Measurements from ENCODE around the gene ST3GAL3.

The ST3GAL3 gene

DNA sequence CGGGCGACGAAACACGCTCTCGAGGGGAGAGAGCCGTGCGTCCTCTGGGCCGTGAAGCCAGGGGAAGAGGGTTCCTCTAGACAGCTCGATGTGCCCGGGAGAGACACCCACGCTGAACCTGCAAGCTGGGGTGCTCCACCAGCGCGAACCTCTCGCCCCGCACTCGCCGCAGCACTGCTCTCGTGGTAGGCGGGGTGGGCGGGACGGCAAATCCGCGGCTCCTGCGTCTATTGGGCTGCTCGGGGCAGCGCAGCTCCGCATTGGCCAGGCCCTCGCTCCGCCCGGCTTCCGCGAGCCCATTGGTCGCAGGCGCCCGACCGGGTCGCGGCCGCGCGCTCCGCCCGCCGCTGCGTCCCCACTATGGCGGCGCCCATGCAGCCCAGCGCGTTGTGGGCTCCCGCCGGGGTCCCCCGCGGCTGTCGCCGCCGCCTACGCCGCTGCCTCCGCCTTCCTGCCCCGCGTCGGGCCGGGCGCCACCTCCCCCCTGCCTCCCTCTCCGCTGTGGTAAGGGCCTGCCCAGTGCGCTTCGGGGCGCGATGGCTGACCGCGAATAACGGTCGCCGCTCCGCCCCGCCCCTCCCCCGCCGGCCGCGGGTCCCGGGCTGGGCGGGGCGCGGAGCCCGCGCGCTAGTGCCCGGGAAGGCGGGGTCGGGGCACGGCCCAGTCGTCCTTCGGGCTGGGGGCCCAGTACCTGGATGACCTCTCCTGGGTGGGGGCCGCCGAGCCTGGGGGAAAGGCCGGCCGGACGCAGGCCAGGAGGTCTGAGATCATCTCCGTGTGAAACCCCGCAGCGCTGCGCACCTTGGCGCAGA lies at the start of gene ST3GAL3:
ST3GAL3 (plus strand) TSS at position 347 of the 812 bp plus-strand sequence. CDS start 28,727 bp downstream, outside the sequence.
- ChIA-PET POLR2A (interaction anchor here (0.6 to 1.3 kb wide), 4 partner anchors 19 to 341 kb away, joined by 3 to 8 read pairs (median 4); partner anchors contain the start of gene KDM4A), CTCF (interaction anchor here (0.7 to 7.1 kb wide), 5 partner anchors 10 to 228 kb away, joined by 3 to 37 read pairs (median 4); partner anchors contain the start of genes ARTN and PTPRF)
- TF ChIP-seq, protein P1, sequence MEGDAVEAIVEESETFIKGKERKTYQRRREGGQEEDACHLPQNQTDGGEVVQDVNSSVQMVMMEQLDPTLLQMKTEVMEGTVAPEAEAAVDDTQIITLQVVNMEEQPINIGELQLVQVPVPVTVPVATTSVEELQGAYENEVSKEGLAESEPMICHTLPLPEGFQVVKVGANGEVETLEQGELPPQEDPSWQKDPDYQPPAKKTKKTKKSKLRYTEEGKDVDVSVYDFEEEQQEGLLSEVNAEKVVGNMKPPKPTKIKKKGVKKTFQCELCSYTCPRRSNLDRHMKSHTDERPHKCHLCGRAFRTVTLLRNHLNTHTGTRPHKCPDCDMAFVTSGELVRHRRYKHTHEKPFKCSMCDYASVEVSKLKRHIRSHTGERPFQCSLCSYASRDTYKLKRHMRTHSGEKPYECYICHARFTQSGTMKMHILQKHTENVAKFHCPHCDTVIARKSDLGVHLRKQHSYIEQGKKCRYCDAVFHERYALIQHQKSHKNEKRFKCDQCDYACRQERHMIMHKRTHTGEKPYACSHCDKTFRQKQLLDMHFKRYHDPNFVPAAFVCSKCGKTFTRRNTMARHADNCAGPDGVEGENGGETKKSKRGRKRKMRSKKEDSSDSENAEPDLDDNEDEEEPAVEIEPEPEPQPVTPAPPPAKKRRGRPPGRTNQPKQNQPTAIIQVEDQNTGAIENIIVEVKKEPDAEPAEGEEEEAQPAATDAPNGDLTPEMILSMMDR (IDR thresholded peaks at IDR 0.05; ENCODE audit: insufficient read depth, low read length, missing control alignments), result no peak
- DNase-seq (ENCODE audit: low read depth, low spot score), result no peak
- peak within 1 kb of the TSS; percentile 88 for H3K4me3 ChIP-seq (ENCODE audit: low read depth, low read length)

- no peak overlapping the region for H3K4me3 ChIP-seq (ENCODE audit: low read depth, low read length)
- ChIA-PET CTCF (interaction anchor here (0.8 to 1.4 kb wide), 3 partner anchors 9 to 433 kb away, joined by 3 to 4 read pairs (median 3); partner anchors contain the start of gene KDM4A), POLR2A (interaction anchor here (3.2 kb wide), 1 partner anchor 9 kb away, joined by 16 read pairs; the partner anchor contains the start of gene KDM4A)
- no peak for DNase-seq (ENCODE audit: low read depth, low spot score)
- TF ChIP-seq, protein P1 (IDR thresholded peaks at IDR 0.05; ENCODE audit: insufficient read depth, low read length, missing control alignments), result no peak
These were observed 47.8 kb upstream of the ST3GAL3 start for GRCh38 chr1:43659212-43660166.

DNA sequence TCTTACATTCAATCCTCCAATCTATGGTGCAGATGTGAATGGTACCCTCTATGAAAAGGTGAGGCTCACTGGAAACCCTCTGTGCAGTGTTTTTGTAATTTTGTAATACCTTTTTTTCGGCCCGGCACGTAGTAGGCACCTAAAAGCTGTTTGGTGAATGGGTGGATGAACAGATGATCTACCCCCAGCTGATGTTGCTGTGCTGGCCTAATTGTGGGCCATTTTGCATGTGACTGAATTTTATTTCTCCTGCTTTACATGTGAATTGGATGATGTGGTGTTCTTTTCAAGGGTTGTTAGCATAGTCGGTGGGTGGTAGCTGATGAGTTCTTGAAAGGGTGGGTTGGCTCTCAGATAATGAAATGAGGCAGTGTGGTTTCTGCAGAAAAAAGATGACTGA lies 47.0 kb upstream of the ST3GAL3 start:
- TF ChIP-seq, protein P1 (IDR thresholded peaks at IDR 0.05; ENCODE audit: insufficient read depth, low read length, missing control alignments), result no peak
- H3K4me3 ChIP-seq (ENCODE audit: low read depth, low read length), result no peak overlapping the region
- DNase-seq (ENCODE audit: low read depth, low spot score), result no peak
- POLR2A ChIA-PET, result interaction anchor here (0.5 to 3.2 kb wide), 2 partner anchors 10 to 11 kb away, joined by 3 to 16 read pairs; partner anchors contain the start of gene KDM4A
- CTCF ChIA-PET, result interaction anchor here (0.6 to 1.6 kb wide), 3 partner anchors 10 to 72 kb away, joined by 3 to 5 read pairs (median 3); partner anchors contain the start of gene KDM4A

- CTCF ChIA-PET, result interaction anchor here (0.8 to 1.5 kb wide), 3 partner anchors 10 to 14 kb away, joined by 3 to 5 read pairs (median 3); partner anchors contain the start of gene KDM4A
- TF ChIP-seq, protein P1 (IDR thresholded peaks at IDR 0.05; ENCODE audit: insufficient read depth, low read length, missing control alignments), result no peak
- no peak for DNase-seq (ENCODE audit: low read depth, low spot score)
- POLR2A ChIA-PET, result no interaction called here
- no peak overlapping the region for H3K4me3 ChIP-seq (ENCODE audit: low read depth, low read length)
These were observed 43.0 kb upstream of the ST3GAL3 start for GRCh38 chr1:43664369-43664768.

- ChIA-PET CTCF (interaction anchor here (0.9 to 2.5 kb wide), 3 partner anchors 11 to 137 kb away, joined by 3 to 13 read pairs (median 9); no protein-coding TSS in a partner anchor), POLR2A (interaction anchor here (1.0 to 1.4 kb wide), 2 partner anchors 11 to 16 kb away, joined by 3 to 12 read pairs; partner anchors contain the start of gene KDM4A)
- no peak for DNase-seq (ENCODE audit: low read depth, low spot score)
- TF ChIP-seq, protein P1 (IDR thresholded peaks at IDR 0.05; ENCODE audit: insufficient read depth, low read length, missing control alignments), result no peak
- no peak overlapping the region for H3K4me3 ChIP-seq (ENCODE audit: low read depth, low read length)
These were observed 40.7 kb upstream of the ST3GAL3 start for GRCh38 chr1:43666608-43667007.

Measured in AG04449 (cell line).